GM23248 (cell line): ENCODE results near the gene LEUTX.

Experiments
- EZH2 ChIP-seq: fragments of 200-600 bp; sonication (generic); IDR thresholded peaks from 2 replicates; pipeline ENCODE4 v1.6.1; 2018; ENCODE audit warnings: antibody characterized with exemption, mild to moderate bottlenecking; ENCODE audit not compliant: insufficient read depth, poor library complexity, severe bottlenecking
- EZH2phosphoT487 ChIP-seq: fragments of 200-600 bp; sonication (generic); IDR thresholded peaks from 2 replicates; pipeline ENCODE4 v1.6.1; 2018; ENCODE audit warnings: antibody characterized with exemption, moderate library complexity, mild to moderate bottlenecking, low read depth; ENCODE audit not compliant: insufficient read depth

DNA sequence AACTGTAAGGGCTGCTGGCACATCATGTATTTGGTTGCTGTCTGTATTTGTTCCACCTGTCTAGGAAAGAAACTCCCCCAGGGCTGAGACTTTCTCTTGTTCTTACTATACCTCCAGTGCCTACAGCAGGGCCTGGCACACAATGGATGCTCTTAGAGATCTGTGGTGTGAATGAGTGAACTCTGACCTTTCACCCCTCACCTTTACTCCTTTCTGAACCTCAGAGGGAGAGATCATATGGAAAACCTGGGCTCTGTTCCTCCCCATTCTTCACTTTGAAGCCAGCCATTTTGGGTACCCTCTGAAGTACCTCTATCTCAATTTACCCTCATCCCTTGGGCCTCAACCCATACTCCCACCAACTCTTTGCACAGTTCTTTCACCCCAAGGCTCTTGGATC, 52.2 kb downstream of the LEUTX start:
- no peak for TF ChIP-seq EZH2phosphoT487
- TF ChIP-seq EZH2: no peak
